ENCODE measurements around the gene CDIP1.
A peak's percentile ranks its signal among the peaks of the same experiment; 100 is the strongest.

Gene CDIP1

DNA sequence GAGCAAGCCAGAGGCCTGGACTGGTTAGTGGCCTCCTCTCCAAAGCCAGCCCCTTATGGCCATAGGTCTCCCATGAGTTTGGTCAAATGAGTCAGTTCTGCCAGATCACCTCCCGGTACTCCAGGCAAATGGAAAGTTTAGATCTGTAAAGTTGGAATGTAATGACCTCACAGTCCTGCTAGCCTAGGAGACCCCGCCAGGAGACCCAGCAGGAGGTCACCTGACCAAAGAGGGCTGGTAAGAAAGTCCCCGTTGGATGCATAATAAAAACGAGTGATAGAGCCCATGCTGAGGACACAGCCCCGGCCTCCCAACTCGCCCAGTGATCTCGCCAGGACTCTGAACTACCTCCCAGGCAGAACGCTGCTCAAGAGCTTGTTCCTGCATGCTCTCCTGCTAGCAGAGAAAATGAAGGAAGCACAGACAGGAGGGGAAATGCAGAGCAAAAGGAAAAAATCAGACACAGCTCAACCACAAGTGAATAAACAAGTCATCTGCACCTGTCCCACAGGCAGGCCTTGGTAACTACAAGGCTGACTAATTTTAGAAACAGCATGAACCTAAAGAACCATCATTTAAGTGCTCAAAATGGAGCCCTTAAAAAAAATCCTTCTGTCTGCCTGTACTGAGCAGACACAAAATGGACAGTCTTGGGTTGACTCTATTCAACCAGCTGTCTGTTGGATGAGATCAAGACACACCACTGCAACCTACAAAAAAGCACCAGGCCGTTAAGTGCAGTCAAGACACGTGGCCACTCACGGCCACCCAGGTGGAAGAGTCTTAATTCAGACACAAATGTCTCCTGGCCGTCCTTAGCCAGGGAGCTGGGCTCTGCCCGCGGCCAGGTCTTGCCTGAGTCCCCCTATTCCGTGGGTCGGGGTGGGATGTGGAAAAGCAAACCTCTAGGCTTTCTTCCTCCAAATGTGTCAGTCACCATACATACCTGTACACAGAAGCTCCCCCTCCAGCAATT, 9.2 kb downstream of the CDIP1 start:
- H3K36me3 Mint-ChIP-seq = peaks cover 6% of the 10 kb centered on the region
- H3K9me3 Mint-ChIP-seq = no peaks in the 10 kb centered on the region
- DNase-seq (ENCODE audit: low spot score in 2 of 2) (peak in 1 of 2 donors; percentile 60), ATAC-seq (peak; percentile 89)
- peak overlapping the region; percentile 92 for H3K27ac Mint-ChIP-seq
- peak overlapping the region; percentile 54 for H3K4me3 Mint-ChIP-seq
- peaks cover 40% of the 10 kb centered on the region for H3K4me1 Mint-ChIP-seq

DNA sequence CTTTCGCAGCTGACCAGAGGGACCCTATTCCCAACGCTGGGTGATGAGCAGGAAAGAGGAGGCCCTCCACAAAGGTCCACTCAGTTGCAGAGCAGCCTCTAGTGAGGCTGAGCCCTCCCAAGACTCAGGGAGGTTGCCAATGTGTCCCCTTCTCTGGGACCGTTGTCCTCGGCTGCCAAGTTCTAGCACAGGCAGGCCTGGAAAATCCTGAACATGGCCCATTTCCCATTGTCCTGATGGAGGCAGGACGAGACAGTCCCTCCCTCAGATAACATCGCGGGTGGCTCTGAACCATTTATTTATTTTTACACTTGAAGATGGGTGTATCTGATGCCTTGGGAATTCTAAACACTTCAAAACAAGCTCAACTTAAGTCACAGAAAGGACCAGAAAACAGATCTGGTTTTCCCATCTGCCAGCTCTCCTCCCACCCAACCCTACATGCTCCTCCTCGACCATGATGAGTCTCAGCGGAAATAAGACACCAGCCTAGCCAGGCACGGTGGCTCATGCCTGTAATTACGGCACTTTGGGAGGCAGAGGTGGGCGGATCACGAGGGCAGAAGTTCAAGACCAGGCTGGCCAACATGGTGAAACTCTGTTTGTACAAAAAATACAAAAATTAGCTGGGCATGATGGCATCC, 12.8 kb downstream of the CDIP1 start:
- Mint-ChIP-seq H3K4me3 (no peak overlapping the region), H3K4me1 (peaks cover 23% of the 10 kb centered on the region), H3K9me3 (no peaks in the 10 kb centered on the region), H3K36me3 (peaks cover 5% of the 10 kb centered on the region), H3K27ac (no peak overlapping the region)
- no peak for DNase-seq (ENCODE audit: low spot score in 2 of 2)
- ATAC-seq = no peak

DNA sequence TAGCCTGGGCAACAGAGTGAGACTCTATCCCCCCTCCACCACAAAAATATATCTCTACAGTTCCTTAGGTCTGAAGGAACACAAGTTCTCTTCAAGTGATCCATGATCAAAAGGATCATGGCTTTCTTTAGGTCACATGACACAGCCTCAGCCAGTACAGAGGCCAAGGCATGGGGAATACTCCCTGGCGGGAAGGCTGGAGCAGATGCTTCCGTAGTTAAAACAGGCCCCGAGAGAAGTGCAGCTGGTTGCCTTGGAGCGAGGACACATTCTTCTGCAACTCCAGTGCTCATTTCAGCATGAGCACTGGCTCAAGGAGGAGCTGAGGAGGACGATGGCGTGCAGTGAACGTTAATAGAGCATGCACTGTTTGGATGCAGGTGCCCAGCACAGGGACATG, 13.5 kb downstream of the CDIP1 start:
- DNase-seq (ENCODE audit: low spot score in 2 of 2) (no peak), ATAC-seq (no peak)
- Mint-ChIP-seq H3K36me3 (peaks cover 5% of the 10 kb centered on the region), H3K4me3 (no peak overlapping the region), H3K27ac (no peak overlapping the region), H3K9me3 (no peaks in the 10 kb centered on the region), H3K4me1 (peaks cover 23% of the 10 kb centered on the region)

DNA sequence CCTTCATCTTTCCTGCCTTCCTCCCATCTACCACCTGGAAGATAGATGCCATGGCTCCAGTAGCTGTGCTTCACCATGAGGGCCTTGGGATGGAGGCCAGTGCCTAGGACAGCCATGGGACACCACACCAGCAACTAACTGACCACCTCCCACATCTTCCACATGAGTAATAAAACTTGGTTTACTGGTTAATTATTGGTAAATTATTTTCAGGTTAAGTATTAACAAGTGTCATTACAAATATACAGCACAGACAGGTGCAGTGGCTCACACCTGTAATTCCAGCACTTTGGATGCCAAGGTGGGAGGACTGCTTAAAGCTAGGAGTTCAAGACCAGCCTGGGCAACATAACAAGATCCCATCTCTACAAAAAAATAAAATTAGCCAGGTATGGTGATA, 14.0 kb downstream of the CDIP1 start:
- no peak for DNase-seq (ENCODE audit: low spot score in 2 of 2)
- H3K27ac Mint-ChIP-seq = peak overlapping the region; percentile 6
- no peak for ATAC-seq
- H3K4me3 Mint-ChIP-seq = no peak overlapping the region
- no peaks in the 10 kb centered on the region for H3K9me3 Mint-ChIP-seq
- H3K36me3 Mint-ChIP-seq = peaks cover 5% of the 10 kb centered on the region
- peaks cover 21% of the 10 kb centered on the region for H3K4me1 Mint-ChIP-seq

DNA sequence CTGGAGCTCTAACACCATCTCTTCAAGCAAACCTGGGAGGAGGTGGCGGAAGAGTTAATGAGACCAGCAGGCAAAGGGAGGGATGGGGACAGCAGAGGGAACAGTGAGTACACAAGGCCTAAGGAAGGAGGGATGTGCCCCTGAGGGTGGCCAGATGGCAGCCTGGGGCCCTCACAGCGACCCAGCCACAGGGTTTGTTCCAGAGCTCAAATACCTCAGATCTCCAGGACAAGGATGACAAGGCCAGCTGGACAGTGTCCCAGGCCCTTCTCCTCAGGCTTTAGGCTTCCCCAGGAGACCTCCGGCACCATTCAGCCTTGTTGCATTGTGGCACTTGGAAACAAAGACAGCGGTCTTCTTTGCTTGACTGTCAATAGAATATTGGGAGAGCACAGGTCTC, 14.9 kb downstream of the CDIP1 start:
- DNase-seq (ENCODE audit: low spot score in 2 of 2) (no peak), ATAC-seq (no peak)
- Mint-ChIP-seq H3K36me3 (peaks cover 5% of the 10 kb centered on the region), H3K4me1 (peaks cover 12% of the 10 kb centered on the region), H3K4me3 (no peak overlapping the region), H3K9me3 (no peaks in the 10 kb centered on the region), H3K27ac (peak overlapping the region; percentile 6)

DNA sequence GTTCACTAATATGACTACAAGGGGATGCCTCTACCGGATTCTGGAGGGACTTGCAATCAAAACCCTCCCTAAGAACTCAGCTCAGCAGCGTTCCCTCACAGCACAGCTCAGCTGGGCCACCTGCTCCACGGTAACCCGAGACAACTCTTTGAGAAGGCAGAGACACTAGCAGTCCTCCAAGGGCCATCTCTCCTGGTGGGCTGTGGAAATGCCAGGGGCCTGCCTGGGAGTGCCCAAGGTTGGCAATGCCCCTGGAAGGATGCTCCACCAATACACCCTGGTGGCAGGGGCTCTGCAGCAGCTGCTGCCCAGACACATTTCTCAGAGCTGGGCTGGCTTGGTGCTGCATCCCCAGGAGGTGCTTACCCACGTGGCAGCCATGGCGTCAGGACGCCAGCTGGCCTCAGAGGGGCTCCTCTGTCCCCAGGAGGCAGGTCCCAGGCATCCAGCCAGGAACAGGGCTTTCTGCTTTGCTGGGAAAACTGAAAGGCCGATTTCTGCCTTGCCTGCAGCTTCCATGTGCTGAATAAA, 16.5 kb downstream of the CDIP1 start:
- H3K4me3 Mint-ChIP-seq = no peak overlapping the region
- peaks cover 11% of the 10 kb centered on the region for H3K4me1 Mint-ChIP-seq
- H3K9me3 Mint-ChIP-seq = no peaks in the 10 kb centered on the region
- peak overlapping the region; percentile 6 for H3K27ac Mint-ChIP-seq
- H3K36me3 Mint-ChIP-seq = peaks cover 5% of the 10 kb centered on the region
- DNase-seq (ENCODE audit: low spot score in 2 of 2) (no peak), ATAC-seq (no peak)

DNA sequence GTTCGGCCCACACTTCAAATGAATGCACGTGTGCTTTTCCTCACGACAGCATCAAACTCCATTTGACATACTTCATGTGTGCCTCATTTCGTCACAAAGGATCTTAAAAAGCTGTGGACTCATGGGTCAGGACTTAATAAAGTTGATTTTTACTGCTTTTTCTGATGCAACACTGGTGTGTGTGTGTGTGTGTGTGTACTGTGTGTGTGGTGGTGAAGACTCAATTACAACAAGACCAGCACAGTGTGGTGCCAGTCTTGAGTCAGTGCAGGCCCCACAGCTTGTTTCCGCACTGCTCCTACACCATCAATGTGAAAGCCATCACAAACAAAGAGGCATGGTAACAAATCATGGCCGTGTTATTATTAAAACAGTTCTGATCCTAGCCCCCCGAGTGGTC, 17.7 kb downstream of the CDIP1 start:
- no peaks in the 10 kb centered on the region for H3K9me3 Mint-ChIP-seq
- no peak for ATAC-seq
- no peak overlapping the region for H3K27ac Mint-ChIP-seq
- DNase-seq (ENCODE audit: low spot score in 2 of 2) = no peak
- H3K4me3 Mint-ChIP-seq = no peak overlapping the region
- H3K4me1 Mint-ChIP-seq = peaks cover 9% of the 10 kb centered on the region
- H3K36me3 Mint-ChIP-seq = peaks cover 12% of the 10 kb centered on the region

DNA sequence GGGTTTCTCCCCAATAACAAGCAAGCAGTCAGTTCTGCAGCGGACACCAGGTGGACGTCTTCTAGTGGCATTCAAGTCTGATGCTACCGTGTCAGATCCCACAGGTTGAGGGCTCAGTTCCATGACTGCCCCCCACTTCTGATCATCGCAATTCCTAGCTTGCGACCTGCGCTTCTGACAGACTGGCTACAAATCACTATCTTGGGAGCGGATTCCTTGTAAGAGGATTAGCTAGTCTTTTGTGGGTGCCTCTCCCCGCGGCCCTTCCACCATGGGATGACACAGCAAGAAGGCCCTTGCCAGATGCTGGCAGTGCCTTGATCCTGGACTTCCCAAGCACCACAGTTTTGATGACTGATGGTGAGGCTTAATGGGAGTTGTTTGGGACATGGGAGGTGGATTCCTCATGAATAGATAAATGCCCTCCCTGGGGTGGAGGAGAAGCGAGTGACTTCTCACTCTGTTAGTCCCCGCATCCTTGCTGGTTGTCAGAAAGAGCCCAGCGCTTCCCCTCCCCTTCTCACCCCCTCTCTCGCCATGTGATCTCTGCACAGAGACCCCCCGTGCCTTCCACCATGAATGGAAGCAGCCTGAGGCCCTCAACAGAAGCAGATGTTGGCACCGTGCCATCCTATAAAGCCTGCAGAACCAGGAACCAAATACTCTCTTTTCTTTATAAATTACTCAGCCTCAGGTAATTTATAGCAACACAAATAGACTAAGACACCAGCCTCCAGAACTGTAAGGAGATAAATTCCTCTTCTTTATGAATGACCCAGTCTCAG, 19.1 kb downstream of the CDIP1 start:
- Mint-ChIP-seq H3K36me3 (peaks cover 12% of the 10 kb centered on the region), H3K9me3 (no peaks in the 10 kb centered on the region), H3K27ac (peak overlapping the region; percentile 67), H3K4me3 (no peak overlapping the region), H3K4me1 (peaks cover 18% of the 10 kb centered on the region)
- ATAC-seq = no peak
- no peak for DNase-seq (ENCODE audit: low spot score in 2 of 2)

DNA sequence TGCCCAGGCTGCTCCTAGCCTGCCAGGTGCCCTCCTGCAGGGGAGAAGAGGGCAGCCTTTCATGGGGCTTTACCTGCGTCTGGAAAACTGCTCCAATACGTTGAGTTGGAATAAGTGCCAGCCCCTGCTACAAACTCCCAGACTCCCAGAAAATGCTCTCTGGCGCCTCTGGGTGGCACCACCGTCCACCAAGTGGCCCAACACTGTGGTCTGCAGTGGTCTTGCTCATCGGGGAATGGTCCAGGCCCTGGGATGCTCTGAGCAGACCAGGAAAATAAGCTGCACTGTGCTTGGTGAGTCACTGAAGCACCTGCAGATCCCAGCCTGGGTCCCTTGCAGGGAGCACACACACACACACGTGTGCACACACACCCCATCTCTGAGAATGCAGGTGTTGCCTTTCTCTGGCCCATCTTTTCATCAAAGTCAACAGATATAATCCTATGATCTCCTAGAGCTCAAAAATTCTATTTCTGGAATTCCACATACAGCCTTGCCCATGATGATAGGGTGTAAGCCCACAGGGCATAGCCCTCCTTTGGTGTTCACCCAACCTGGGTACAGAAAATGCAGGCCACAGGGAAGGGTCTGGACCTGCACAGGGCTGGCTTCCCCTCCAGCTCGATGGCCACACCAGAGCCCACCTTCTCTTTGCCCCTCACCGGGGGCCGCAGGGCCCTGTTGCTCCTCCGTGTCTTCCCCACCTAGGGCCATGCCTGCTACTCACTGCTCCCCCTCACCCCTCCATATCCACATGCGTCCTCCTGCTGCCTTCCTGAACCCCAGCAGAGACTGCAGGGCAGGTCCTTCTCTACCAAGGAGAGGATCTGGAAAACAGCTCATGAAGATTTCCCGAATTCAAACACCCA, 20.5 kb downstream of the CDIP1 start:
- no peaks in the 10 kb centered on the region for H3K9me3 Mint-ChIP-seq
- H3K36me3 Mint-ChIP-seq = peaks cover 13% of the 10 kb centered on the region
- peak overlapping the region; percentile 96 for H3K27ac Mint-ChIP-seq
- no peak for DNase-seq (ENCODE audit: low spot score in 2 of 2)
- no peak overlapping the region for H3K4me3 Mint-ChIP-seq
- H3K4me1 Mint-ChIP-seq = peaks cover 31% of the 10 kb centered on the region
- ATAC-seq = peak; percentile 11

DNA sequence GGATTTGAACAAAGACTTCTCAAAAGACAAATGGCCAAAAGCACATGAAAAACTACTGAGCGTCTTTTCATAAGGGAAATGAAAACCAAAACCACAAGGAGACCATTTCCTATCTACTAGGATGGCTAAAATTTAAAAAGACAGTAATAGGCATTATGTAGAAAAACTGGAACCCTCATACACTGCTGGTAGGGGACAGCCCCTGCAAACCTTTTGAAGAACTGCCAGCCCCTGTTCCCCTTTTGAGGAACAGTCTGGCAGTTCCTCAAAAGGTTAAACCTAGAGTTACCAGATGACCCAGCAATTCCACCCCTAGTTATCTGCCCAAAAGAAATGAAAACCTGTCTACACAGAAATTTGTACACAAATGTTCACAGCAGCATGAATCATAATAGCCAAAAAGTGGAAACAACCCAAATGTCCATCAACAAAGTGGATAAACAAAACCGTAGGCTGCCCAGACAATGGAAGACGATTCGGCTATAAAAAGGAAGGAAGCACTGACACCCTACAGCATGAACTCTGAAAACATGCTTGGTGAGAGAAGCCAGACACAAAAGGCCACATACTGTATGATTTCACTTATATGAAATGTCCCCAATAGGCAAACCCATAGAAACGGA, 22.9 kb downstream of the CDIP1 start:
- Mint-ChIP-seq H3K27ac (peak overlapping the region; percentile 96), H3K9me3 (no peaks in the 10 kb centered on the region), H3K4me3 (peak overlapping the region; percentile 54), H3K36me3 (peaks cover 34% of the 10 kb centered on the region), H3K4me1 (peaks cover 52% of the 10 kb centered on the region)
- ATAC-seq (peak; percentile 47), DNase-seq (ENCODE audit: low spot score in 2 of 2) (no peak)

DNA sequence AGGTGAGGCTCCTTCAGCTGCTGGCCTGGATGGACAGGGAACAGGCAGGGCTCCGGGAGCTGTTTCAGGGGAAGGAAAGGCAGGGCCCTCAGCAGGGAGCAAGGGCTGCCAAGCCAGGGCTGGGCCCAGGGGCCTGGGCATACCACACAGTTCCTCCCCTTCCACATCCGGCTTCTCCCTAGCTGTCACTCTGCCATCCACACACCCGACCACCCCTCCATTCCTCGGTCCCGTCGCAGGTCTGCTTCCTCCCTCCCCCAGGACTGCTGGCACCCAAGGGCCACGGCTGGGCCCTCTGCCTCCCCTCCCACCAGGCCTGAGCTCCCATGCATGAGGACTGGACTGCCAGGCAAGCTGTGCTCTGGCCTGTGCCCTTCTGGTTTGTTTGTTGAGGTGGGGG, 24.0 kb downstream of the CDIP1 start:
- DNase-seq (ENCODE audit: low spot score in 2 of 2) (no peak), ATAC-seq (no peak)
- H3K36me3 Mint-ChIP-seq = peaks cover 45% of the 10 kb centered on the region
- H3K9me3 Mint-ChIP-seq = no peaks in the 10 kb centered on the region
- H3K4me1 Mint-ChIP-seq = peaks cover 52% of the 10 kb centered on the region
- peak overlapping the region; percentile 96 for H3K27ac Mint-ChIP-seq
- peak overlapping the region; percentile 54 for H3K4me3 Mint-ChIP-seq

DNA sequence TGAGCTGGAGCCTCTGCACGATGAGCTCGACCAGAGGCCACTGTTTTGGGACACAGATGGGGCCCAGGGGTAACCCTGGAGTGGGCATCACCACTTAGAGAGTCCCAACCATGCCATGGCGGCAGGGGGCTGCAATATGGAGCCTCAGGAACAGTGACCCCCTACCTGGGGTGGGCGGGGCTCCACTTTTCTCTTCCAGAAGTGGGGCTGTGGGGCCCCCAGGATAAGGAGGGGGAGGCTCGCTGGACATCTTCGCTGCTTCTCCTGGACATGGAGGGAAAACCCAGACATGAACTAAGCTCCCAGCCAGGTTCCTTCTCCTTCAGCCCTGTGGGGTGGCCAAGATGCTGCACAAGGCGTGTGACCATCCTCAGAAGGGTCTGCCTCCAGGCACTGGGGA, 24.7 kb downstream of the CDIP1 start:
- Mint-ChIP-seq H3K4me1 (peaks cover 52% of the 10 kb centered on the region), H3K27ac (peak overlapping the region; percentile 96), H3K4me3 (peak overlapping the region; percentile 54), H3K36me3 (peaks cover 53% of the 10 kb centered on the region), H3K9me3 (no peaks in the 10 kb centered on the region)
- no peak for DNase-seq (ENCODE audit: low spot score in 2 of 2)
- ATAC-seq = no peak

DNA sequence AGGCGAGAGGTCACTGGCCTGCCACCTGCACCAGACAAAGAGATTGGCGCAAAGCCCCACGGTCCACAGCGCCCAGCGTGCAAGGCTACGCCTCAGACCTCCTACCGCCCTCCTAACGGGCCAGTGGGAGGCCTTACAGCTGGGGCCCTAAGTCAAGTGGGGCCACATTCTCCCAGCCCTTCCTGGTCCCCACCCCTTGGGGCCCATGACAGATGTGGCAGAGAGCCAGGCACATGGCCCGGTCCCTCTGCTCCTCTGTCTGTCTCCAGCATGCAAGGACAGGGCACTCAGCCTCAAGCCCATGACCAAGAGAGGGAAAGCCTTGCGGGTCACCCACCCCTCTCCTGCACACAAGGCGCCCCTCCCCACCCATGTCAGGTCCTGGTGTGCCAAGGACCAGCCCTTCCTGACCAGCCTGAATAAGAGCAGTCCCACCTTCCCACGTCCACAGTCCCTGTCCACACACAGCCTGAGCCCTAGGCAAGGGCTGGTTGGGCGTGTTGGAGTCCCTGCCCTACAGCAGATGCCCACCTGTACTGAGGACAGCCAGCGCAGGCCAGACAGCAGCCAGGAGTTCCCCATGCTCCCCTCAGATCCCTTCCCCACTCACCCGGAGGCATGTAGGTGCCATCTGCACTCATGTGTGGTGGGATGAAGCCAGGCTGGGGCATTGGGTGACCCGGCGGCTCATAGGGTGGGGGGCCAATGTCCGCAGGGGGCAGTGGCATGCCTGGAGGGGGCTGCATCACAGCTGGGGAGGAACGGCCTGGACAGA, 25.3 kb downstream of the CDIP1 start:
- Mint-ChIP-seq H3K27ac (peak overlapping the region; percentile 96), H3K9me3 (no peaks in the 10 kb centered on the region), H3K4me1 (peaks cover 52% of the 10 kb centered on the region), H3K36me3 (peaks cover 59% of the 10 kb centered on the region), H3K4me3 (no peak overlapping the region)
- ATAC-seq (no peak), DNase-seq (ENCODE audit: low spot score in 2 of 2) (no peak)
